ENCODE results near the gene SGK1.

GRCh38 chr6:134288538-134289203 is 29.2 kb downstream of the SGK1 start:
- TF ChIP-seq CTCF (conservative IDR thresholded peaks at IDR 0.05 in 1 of 2, IDR thresholded peaks at IDR 0.05 in 1 of 2; ENCODE audit: extremely low read depth in 1 of 2, insufficient read depth in 1 of 2, low read depth in 1 of 2, low read length in 2 of 2) = no peak
- TF ChIP-seq EZH2 (IDR thresholded peaks at IDR 0.05; ENCODE audit: borderline replicate concordance, low read length) = no peak

Measured in mammary epithelial cell (primary cell).